IMR-90 (cell line): ENCODE results near the gene RELN. TPM values are rescaled to one million over a fixed set of nuclear protein-coding genes. Genes with fewer than 3 reads are reported as not detected.

ENCODE experiments used
- ATAC-seq: fragments of 200-7000 bp; cut with Tn5 transposase; 2 replicates; pipeline ENCODE4 v1.9.1; 2020; ENCODE audit warnings: low read depth, mild to moderate bottlenecking, moderate library complexity
- BruUV-seq: library from RNA; stranded (reverse); fragments of 400-500 nt; replicated peaks from 2 replicates; lab custom pipeline; 2021; lab: Mats Ljungman, UMichigan
- CTCF ChIA-PET: fragments of 300-600 bp; formaldehyde crosslinking; extraction: SDS; loops from one replicate; lab custom pipeline; 2021; ENCODE audit warnings: antibody characterized with exemption; lab: Yijun Ruan, JAX
- POLR2A ChIA-PET: fragments of 300-600 bp; sonication (Branson Sonifier 250); formaldehyde crosslinking; loops from one replicate; lab custom pipeline; 2022; ENCODE audit warnings: antibody characterized with exemption; ENCODE audit not compliant: unreplicated experiment; lab: Charles Lee
- DNase-seq: peaks from one replicate; pipeline ENCODE4 v3.0.0; 2013
- H2AFZ ChIP-seq: replicated peaks from 2 replicates; pipeline ENCODE3; 2013; ENCODE audit warnings: low read length, mild to moderate bottlenecking; ENCODE audit not compliant: poor library complexity
- H2AK5ac ChIP-seq: 2 replicates; pipeline ENCODE4 v1.6.1; 2013; ENCODE audit warnings: low read depth, low read length, inconsistent platforms
- H2AK9ac ChIP-seq: replicated peaks from 2 replicates; pipeline ENCODE3; 2013; ENCODE audit warnings: mild to moderate bottlenecking, low read depth, low read length, moderate library complexity; ENCODE audit not compliant: poor library complexity
- H2BK120ac ChIP-seq: 2 replicates; pipeline ENCODE4 v1.6.1; 2013; ENCODE audit warnings: low read depth, low read length, inconsistent platforms
- H2BK15ac ChIP-seq: 3 replicates; pipeline ENCODE4 v1.6.1; 2013; ENCODE audit warnings: low read depth, low read length, inconsistent platforms
- H2BK20ac ChIP-seq: 2 replicates; pipeline ENCODE4 v1.6.1; 2013; ENCODE audit warnings: low read depth, mild to moderate bottlenecking, inconsistent platforms, low read length, moderate library complexity
- H2BK5ac ChIP-seq: 2 replicates; pipeline ENCODE4 v1.6.1; 2013; ENCODE audit warnings: mild to moderate bottlenecking, low read depth, low read length, inconsistent platforms; ENCODE audit not compliant: poor library complexity, severe bottlenecking
- H3K14ac ChIP-seq: replicated peaks from 2 replicates; pipeline ENCODE4 v1.6.1; 2013; ENCODE audit warnings: low read depth, low read length, inconsistent platforms
- H3K18ac ChIP-seq: 2 replicates; pipeline ENCODE4 v1.6.1; 2013; ENCODE audit warnings: low read depth, low read length, control low read depth
- H3K23ac ChIP-seq: 2 replicates; pipeline ENCODE4 v1.6.1; 2013; ENCODE audit warnings: low read depth, low read length, inconsistent platforms
- H3K27ac ChIP-seq: 2 replicates; pipeline ENCODE4 v1.5.1; 2013; ENCODE audit warnings: mild to moderate bottlenecking, control low read depth, low read length; ENCODE audit not compliant: insufficient read depth
- H3K27me3 ChIP-seq: 2 replicates; pipeline ENCODE4 v1.6.1; 2013; ENCODE audit warnings: low read length; ENCODE audit not compliant: control insufficient read depth, insufficient read depth
- H3K36me3 ChIP-seq: 2 replicates; pipeline ENCODE4 v1.6.1; 2013; ENCODE audit warnings: low read length, mixed read lengths; ENCODE audit not compliant: control insufficient read depth, insufficient read depth
- H3K4ac ChIP-seq: 2 replicates; pipeline ENCODE4 v1.6.1; 2013; ENCODE audit warnings: low read depth, low read length, inconsistent platforms
- H3K4me1 ChIP-seq: 2 replicates; pipeline ENCODE4 v1.6.1; 2013; ENCODE audit warnings: low read length, mixed read lengths; ENCODE audit not compliant: control insufficient read depth, insufficient read depth
- H3K4me2 ChIP-seq: 2 replicates; pipeline ENCODE4 v1.6.1; 2013; ENCODE audit warnings: low read depth, mild to moderate bottlenecking, control low read depth, low read length, moderate library complexity
- H3K4me3 ChIP-seq: 2 replicates; pipeline ENCODE4 v1.5.1; 2013; ENCODE audit warnings: low read depth, mild to moderate bottlenecking, control low read depth, low read length, moderate library complexity; ENCODE audit not compliant: insufficient read depth
- H3K56ac ChIP-seq: 2 replicates; pipeline ENCODE4 v1.6.1; 2013; ENCODE audit warnings: low read length, inconsistent platforms; ENCODE audit not compliant: insufficient read depth; ENCODE audit errors: extremely low read depth
- H3K79me1 ChIP-seq, 2 experiments: 2 replicates each; pipeline ENCODE4 v1.6.1; 2013; ENCODE audit warnings: low read length in 2 of 2, inconsistent platforms in 1 of 2, low read depth in 1 of 2
- H3K9ac ChIP-seq: 2 replicates; pipeline ENCODE4 v1.6.1; 2013; ENCODE audit warnings: low read depth, low read length, control low read depth
- H3K9me1 ChIP-seq: 2 replicates; pipeline ENCODE4 v1.6.1; 2013; ENCODE audit warnings: low read length, inconsistent platforms; ENCODE audit not compliant: insufficient read depth
- H3K9me3 ChIP-seq: 2 replicates; pipeline ENCODE4 v1.6.1; 2013; ENCODE audit warnings: low read length; ENCODE audit not compliant: control insufficient read depth, insufficient read depth
- H4K20me1 ChIP-seq: 2 replicates; pipeline ENCODE4 v1.6.1; 2013; ENCODE audit warnings: low read length, inconsistent platforms; ENCODE audit not compliant: insufficient read depth
- H4K5ac ChIP-seq: 2 replicates; pipeline ENCODE4 v1.6.1; 2013; ENCODE audit warnings: mild to moderate bottlenecking, low read depth, low read length, control low read depth
- H4K8ac ChIP-seq, 2 experiments: 2 replicates each; pipeline ENCODE4 v1.6.1; 2013; ENCODE audit warnings: low read depth in 2 of 2, low read length in 2 of 2, control low read depth in 1 of 2, inconsistent platforms in 1 of 2
- H4K91ac ChIP-seq: 2 replicates; pipeline ENCODE4 v1.6.1; 2013; ENCODE audit warnings: low read depth, low read length, inconsistent platforms; ENCODE audit not compliant: insufficient read depth
- BHLHE40 ChIP-seq: fragments of 150-350 bp; IDR thresholded peaks from 2 replicates; pipeline ENCODE4 v1.6.1; 2016; ENCODE audit warnings: mild to moderate bottlenecking, low read depth, low read length
- CEBPB ChIP-seq: IDR thresholded peaks from 2 replicates; pipeline ENCODE4 v1.6.1; 2012; ENCODE audit warnings: low read depth, low read length, improper control_type of control experiment
- CHD1 ChIP-seq: IDR thresholded peaks from 2 replicates; pipeline ENCODE4 v1.6.1; 2012; ENCODE audit warnings: low read depth, low read length, improper control_type of control experiment
- CTCF ChIP-seq: conservative IDR thresholded peaks from 2 replicates; pipeline ENCODE4 v1.5.1; 2012; ENCODE audit warnings: mild to moderate bottlenecking, low read depth, low read length, improper control_type of control experiment
- ELK1 ChIP-seq: fragments of 150-350 bp; IDR thresholded peaks from 2 replicates; pipeline ENCODE4 v1.6.1; 2016; ENCODE audit warnings: low read depth, mild to moderate bottlenecking, low read length, moderate library complexity, borderline replicate concordance
- FOS ChIP-seq: fragments of 150-350 bp; IDR thresholded peaks from 2 replicates; pipeline ENCODE4 v1.6.1; 2016; ENCODE audit warnings: low read depth, low read length
- MAFK ChIP-seq: IDR thresholded peaks from 2 replicates; pipeline ENCODE4 v1.6.1; 2012; ENCODE audit warnings: low read depth, low read length, improper control_type of control experiment
- MAZ ChIP-seq: IDR thresholded peaks from 2 replicates; pipeline ENCODE4 v1.6.1; 2012; ENCODE audit warnings: low read depth, mild to moderate bottlenecking, low read length, improper control_type of control experiment, moderate library complexity, borderline replicate concordance
- MXI1 ChIP-seq: IDR thresholded peaks from 2 replicates; pipeline ENCODE4 v1.6.1; 2012; ENCODE audit warnings: low read depth, mild to moderate bottlenecking, low read length, moderate library complexity, borderline replicate concordance
- NFE2L2 ChIP-seq: fragments of 150-350 bp; IDR thresholded peaks from 2 replicates; pipeline ENCODE4 v1.6.1; 2016; ENCODE audit warnings: low read depth, mild to moderate bottlenecking, low read length
- POLR2A ChIP-seq: IDR thresholded peaks from 2 replicates; pipeline ENCODE4 v1.6.1; 2012; ENCODE audit warnings: mild to moderate bottlenecking, low read depth, low read length
- RAD21 ChIP-seq: IDR thresholded peaks from 2 replicates; pipeline ENCODE4 v1.6.1; 2012; ENCODE audit warnings: low read length, improper control_type of control experiment
- RCOR1 ChIP-seq: IDR thresholded peaks from 2 replicates; pipeline ENCODE4 v1.6.1; 2012; ENCODE audit warnings: mild to moderate bottlenecking, low read length, improper control_type of control experiment; ENCODE audit not compliant: insufficient replicate concordance
- RFX5 ChIP-seq: IDR thresholded peaks from 2 replicates; pipeline ENCODE4 v1.8.0; 2012; ENCODE audit warnings: low read depth, mild to moderate bottlenecking, low read length, moderate library complexity
- SMC3 ChIP-seq: fragments of 150-350 bp; IDR thresholded peaks from 2 replicates; pipeline ENCODE4 v1.6.1; 2016; ENCODE audit warnings: low read depth, mild to moderate bottlenecking, antibody characterized with exemption, low read length, moderate library complexity
- USF2 ChIP-seq: fragments of 150-350 bp; IDR thresholded peaks from 2 replicates; pipeline ENCODE4 v1.6.1; 2017; ENCODE audit warnings: mild to moderate bottlenecking, antibody characterized with exemption, low read length, low read depth
- WGBS, 2 experiments: methylation state at CpG; one replicate each; pipeline versions ENCODE4 v1.1.5 to v1.1.7; 2013; ENCODE audit warnings: missing lambda C conversion rate in 2 of 2; ENCODE audit not compliant: insufficient read length in 1 of 2; ENCODE audit errors: extremely low coverage in 2 of 2; 5-methylcytosine and 5-hydroxymethylcytosine counted together
- dilution Hi-C: fragments of 300-500 bp; cut with HindIII; formaldehyde crosslinking; loops from one replicate; pipeline ENCODE4 v1.14.3; 2018; ENCODE audit warnings: low sequenced_read_pairs; ENCODE audit not compliant: unreplicated experiment
- in situ Hi-C: fragments of 300-500 bp; cut with MboI; formaldehyde crosslinking; loops from 3 replicates; pipeline ENCODE4 v1.14.3; 2019; ENCODE audit warnings: low sequenced_read_pairs, inconsistent platforms, mixed read lengths
- intact Hi-C: fragments of 100-400 bp; cut with micrococcal nuclease; formaldehyde crosslinking; loops from 2 replicates; pipeline ENCODE4 v1.10.0; 2022
- polyA plus RNA-seq, 3 experiments: library from polyadenylated mRNA; depleted of rRNA; stranded (reverse); fragments of >200 nt; gene quantifications; 2 replicates each; pipeline ENCODE4 v1.2.3, GENCODE V29; 2012; ENCODE audit warnings: low replicate concordance in 1 of 3
- total RNA-seq: library from RNA; depleted of rRNA; stranded (reverse); fragments of >200 nt; gene quantifications from 2 replicates; pipeline ENCODE4 v1.2.3, GENCODE V29; 2012

The RELN gene
- total and polyA plus RNA-seq, 2 of the 4 experiments (the other 2 are of a cell fraction), result 14.7 to 23.7 TPM

- no peak overlapping the region for H4K5ac ChIP-seq
- no peaks in the 10 kb centered on the region for H3K4me1 ChIP-seq
- H3K14ac ChIP-seq, result no peak overlapping the region
- peaks cover 5% of the 10 kb centered on the region for H3K9me1 ChIP-seq
- no peak for TF ChIP-seq ELK1
- TF ChIP-seq MAFK, result no peak
- no peak for TF ChIP-seq RAD21
- TF ChIP-seq MXI1, result no peak
- no peak for TF ChIP-seq SMC3
- no peak for TF ChIP-seq USF2
- TF ChIP-seq CTCF, result no peak
- TF ChIP-seq BHLHE40, result no peak
- TF ChIP-seq FOS, result no peak
- TF ChIP-seq CHD1, result no peak
- TF ChIP-seq CEBPB, result no peak
- TF ChIP-seq RCOR1, result no peak
- no peak for TF ChIP-seq POLR2A
- no peak for TF ChIP-seq RFX5
- no peak for TF ChIP-seq NFE2L2
- TF ChIP-seq MAZ, result no peak
- no peak overlapping the region for H2BK5ac ChIP-seq
- H3K18ac ChIP-seq, result no peak overlapping the region
- H2BK20ac ChIP-seq, result no peak overlapping the region
- no peak overlapping the region for H4K91ac ChIP-seq
- H2AK5ac ChIP-seq, result no peak overlapping the region
- H3K27me3 ChIP-seq, result no peaks in the 10 kb centered on the region
- no peak overlapping the region for H3K56ac ChIP-seq
- H3K4ac ChIP-seq, result no peak overlapping the region
- H3K9ac ChIP-seq, result no peak overlapping the region
- H2BK120ac ChIP-seq, result no peak overlapping the region
- POLR2A ChIA-PET, result no interaction called here
- no peak overlapping the region for H3K23ac ChIP-seq
- H3K36me3 ChIP-seq, result no peaks in the 10 kb centered on the region
- H3K79me1 ChIP-seq, result no peaks in the 10 kb centered on the region
- no peak overlapping the region for H2AFZ ChIP-seq
- no TSS peak for BruUV-seq
- no peak overlapping the region for H4K8ac ChIP-seq
- H3K9me3 ChIP-seq, result no peaks in the 10 kb centered on the region
- intact Hi-C loops (no loop called here), dilution Hi-C loops (no loop called here), in situ Hi-C loops (no loop called here)
- DNase-seq (no peak), ATAC-seq (no peak)
- no peak overlapping the region for H2AK9ac ChIP-seq
- no peak overlapping the region for H2BK15ac ChIP-seq
- H4K20me1 ChIP-seq, result no peaks in the 10 kb centered on the region
- no peak overlapping the region for H3K4me3 ChIP-seq
- CTCF ChIA-PET, result no interaction called here
- H3K4me2 ChIP-seq, result no peak overlapping the region
- WGBS, 2 experiments, result no CpG with 5 or more reads among the region's 2 CpGs
- H3K27ac ChIP-seq, result no peak overlapping the region
Measured at GRCh38 chr7:103893350-103893749, 96.1 kb downstream of the RELN start.
